KMS-11 (cell line): Measurements from ENCODE around the gene KCNE3.

Source experiments
- H2AFZ ChIP-seq: fragments of 200-600 bp; sonication (generic); 2 replicates; pipeline ENCODE4 v1.6.1; 2016; ENCODE audit warnings: antibody characterized with exemption, mixed run types, low read depth
- H3K27ac ChIP-seq: fragments of 200-600 bp; sonication (generic); 2 replicates; pipeline ENCODE4 v1.6.1; 2016; ENCODE audit warnings: mild to moderate bottlenecking, mixed run types
- H3K27me3 ChIP-seq: fragments of 200-600 bp; sonication (generic); 2 replicates; pipeline ENCODE4 v1.6.1; 2017; ENCODE audit warnings: mild to moderate bottlenecking, low read depth, mixed run types, moderate library complexity; ENCODE audit not compliant: insufficient read depth
- H3K36me3 ChIP-seq: fragments of 200-600 bp; sonication (generic); 2 replicates; pipeline ENCODE4 v1.6.1; 2017; ENCODE audit warnings: mild to moderate bottlenecking, mixed run types; ENCODE audit not compliant: insufficient read depth
- H3K4me1 ChIP-seq: fragments of 200-600 bp; sonication (generic); 2 replicates; pipeline ENCODE4 v1.6.1; 2016; ENCODE audit warnings: mild to moderate bottlenecking, low read depth, mixed run types; ENCODE audit not compliant: poor library complexity, severe bottlenecking
- H3K4me2 ChIP-seq: fragments of 200-600 bp; sonication (generic); 2 replicates; pipeline ENCODE4 v1.7.0; 2016; ENCODE audit warnings: mild to moderate bottlenecking, mixed run types
- H3K4me3 ChIP-seq: fragments of 200-600 bp; sonication (generic); IDR thresholded peaks from 2 replicates; pipeline ENCODE4 v1.6.1; 2017; ENCODE audit warnings: low read depth, low read length, mixed read lengths; ENCODE audit not compliant: insufficient read depth
- H3K79me2 ChIP-seq: fragments of 200-600 bp; sonication (generic); 2 replicates; pipeline ENCODE4 v1.6.1; 2016; ENCODE audit warnings: low read depth, mixed run types; ENCODE audit not compliant: insufficient read depth
- H3K9ac ChIP-seq: fragments of 200-600 bp; sonication (generic); 2 replicates; pipeline ENCODE4 v1.6.1; 2016; ENCODE audit warnings: mild to moderate bottlenecking, mixed run types
- H4K20me1 ChIP-seq: fragments of 200-600 bp; sonication (generic); 2 replicates; pipeline ENCODE4 v1.6.1; 2016; ENCODE audit warnings: mild to moderate bottlenecking, mixed run types; ENCODE audit not compliant: insufficient read depth
- CTCF ChIP-seq: fragments of 200-600 bp; sonication (generic); conservative IDR thresholded peaks from 2 replicates; pipeline ENCODE4 v1.6.1; 2017; ENCODE audit warnings: low read depth, mild to moderate bottlenecking, antibody characterized with exemption, low read length, moderate library complexity, mixed read lengths

KCNE3 gene

GRCh38 chr11:74476536-74476935, 9.2 kb upstream of the KCNE3 start:
- no peak for TF ChIP-seq CTCF
- Histone ChIP-seq H3K27me3 (no peaks in the 10 kb centered on the region), H3K4me2 (no peak overlapping the region), H3K4me1 (no peaks in the 10 kb centered on the region), H3K4me3 (no peak overlapping the region), H3K79me2 (no peaks in the 10 kb centered on the region), H3K27ac (no peak overlapping the region), H3K36me3 (no peaks in the 10 kb centered on the region), H3K9ac (no peak overlapping the region), H4K20me1 (no peaks in the 10 kb centered on the region), H2AFZ (no peak overlapping the region)

DNA sequence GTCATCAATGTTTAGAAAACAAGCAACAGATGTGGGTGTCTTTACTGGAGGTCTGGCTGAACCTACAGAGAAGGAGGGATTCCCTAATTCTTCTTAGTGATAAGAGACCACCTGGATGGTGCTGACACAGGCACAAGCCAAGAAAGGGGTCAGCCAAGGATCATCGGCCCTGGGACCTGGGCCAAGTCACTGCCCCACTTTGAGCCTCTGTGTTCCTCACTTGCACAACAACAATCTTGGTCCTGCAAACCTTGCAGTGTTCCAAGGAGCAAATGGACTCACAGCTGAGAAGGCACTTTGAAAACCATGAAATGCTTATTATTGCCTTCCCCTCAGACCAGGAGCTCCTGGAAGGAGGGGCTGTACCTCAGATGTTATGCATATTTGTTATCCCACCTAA, 7.0 kb upstream of the KCNE3 start:
- Histone ChIP-seq H3K4me1 (no peaks in the 10 kb centered on the region), H3K36me3 (no peaks in the 10 kb centered on the region), H3K9ac (no peak overlapping the region), H2AFZ (no peak overlapping the region), H3K27ac (no peak overlapping the region), H4K20me1 (no peaks in the 10 kb centered on the region), H3K79me2 (no peaks in the 10 kb centered on the region), H3K4me3 (no peak overlapping the region), H3K4me2 (no peak overlapping the region), H3K27me3 (no peaks in the 10 kb centered on the region)
- no peak for TF ChIP-seq CTCF

- H3K27ac ChIP-seq = no peak overlapping the region
- no peak overlapping the region for H2AFZ ChIP-seq
- H3K9ac ChIP-seq = no peak overlapping the region
- no peaks in the 10 kb centered on the region for H4K20me1 ChIP-seq
- TF ChIP-seq CTCF = no peak
- no peaks in the 10 kb centered on the region for H3K79me2 ChIP-seq
- no peak overlapping the region for H3K4me2 ChIP-seq
- no peaks in the 10 kb centered on the region for H3K36me3 ChIP-seq
- H3K4me3 ChIP-seq = no peak overlapping the region
- H3K27me3 ChIP-seq = no peaks in the 10 kb centered on the region
- no peaks in the 10 kb centered on the region for H3K4me1 ChIP-seq
Measured at GRCh38 chr11:74473382-74474173, 6.2 kb upstream of the KCNE3 start.

- Histone ChIP-seq H3K4me3 (no peak overlapping the region), H3K36me3 (no peaks in the 10 kb centered on the region), H2AFZ (no peak overlapping the region), H3K27ac (no peak overlapping the region), H3K4me1 (no peaks in the 10 kb centered on the region), H4K20me1 (no peaks in the 10 kb centered on the region), H3K79me2 (no peaks in the 10 kb centered on the region), H3K4me2 (no peak overlapping the region), H3K9ac (no peak overlapping the region), H3K27me3 (no peaks in the 10 kb centered on the region)
- TF ChIP-seq CTCF = no peak
Measured at GRCh38 chr11:74471668-74472429, 4.5 kb upstream of the KCNE3 start.
